Endothelial cell of umbilical vein (primary cell): ENCODE results near the gene RAD9A. TPM values are rescaled to one million over a fixed set of nuclear protein-coding genes. Genes with fewer than 3 reads are reported as not detected.

ENCODE experiments used
- BruUV-seq: library from RNA; stranded (reverse); fragments of 400-500 nt; replicated peaks from 2 replicates; lab custom pipeline; 2021; lab: Mats Ljungman, UMichigan
- CTCF ChIA-PET: fragments of 300-600, 350-600 bp; sonication (Branson Sonifier 250); formaldehyde crosslinking; loops from one replicate; lab custom pipeline; 2021; ENCODE audit warnings: antibody characterized with exemption, inconsistent platforms; lab: Charles Lee
- POLR2A ChIA-PET: fragments of 300-600, 350-600 bp; sonication (Branson Sonifier 250); formaldehyde crosslinking; loops from one replicate; lab custom pipeline; 2021; ENCODE audit warnings: antibody characterized with exemption, inconsistent platforms; lab: Charles Lee
- DNase-seq: peaks from one replicate; pipeline ENCODE4 v3.0.0-alpha.2; 2011; ENCODE audit warnings: low read depth, low spot score
- FAIRE-seq: peaks from 2 replicates; lab custom pipeline; 2011; peaks lifted over from hg19 to GRCh38; lab: Jason Lieb, UNC
- H2AFZ ChIP-seq: 2 replicates; pipeline ENCODE4 v1.6.0; 2012; ENCODE audit warnings: low read depth, low read length, control low read depth, inconsistent platforms
- H3K27ac ChIP-seq: 2 replicates; pipeline ENCODE4 v1.5.1; 2011; ENCODE audit warnings: low read depth, mild to moderate bottlenecking, control low read depth, low read length, moderate library complexity; ENCODE audit not compliant: insufficient read depth
- H3K27me3 ChIP-seq, 2 experiments: 2 replicates each; pipeline versions ENCODE4 v1.6.0 to v1.6.1; 2011; ENCODE audit warnings: low read length in 2 of 2, mixed read lengths in 1 of 2; ENCODE audit not compliant: control insufficient read depth in 2 of 2, insufficient read depth in 2 of 2
- H3K36me3 ChIP-seq, 2 experiments: 2 replicates in 1 of 2; 3 replicates in 1 of 2; pipeline ENCODE4 v1.5.1; 2011; ENCODE audit warnings: low read length in 2 of 2, mild to moderate bottlenecking in 1 of 2, moderate library complexity in 1 of 2; ENCODE audit not compliant: control insufficient read depth in 2 of 2, insufficient read depth in 2 of 2; ENCODE audit errors: extremely low read depth in 1 of 2
- H3K4me1 ChIP-seq: 3 replicates; pipeline ENCODE4 v1.5.1; 2011; ENCODE audit warnings: mild to moderate bottlenecking, low read length; ENCODE audit not compliant: control insufficient read depth, insufficient read depth; ENCODE audit errors: extremely low read depth
- H3K4me2 ChIP-seq: 2 replicates; pipeline ENCODE4 v1.6.1; 2011; ENCODE audit warnings: low read length, control low read depth, mixed read lengths; ENCODE audit not compliant: insufficient read depth
- H3K4me3 ChIP-seq, 3 experiments: fragments of 200-600 bp in 1 of 3; sonication (generic), shearing (Covaris generic) in 1 of 3; replicated peaks in 1 of 3; 2 replicates each; pipeline ENCODE4 v1.5.1; 2011 to 2016; ENCODE audit warnings: control low read depth in 3 of 3, low read length in 3 of 3, mild to moderate bottlenecking in 2 of 3, inconsistent platforms in 1 of 3, low read depth in 1 of 3, moderate library complexity in 1 of 3; ENCODE audit not compliant: insufficient read depth in 1 of 3
- H3K79me2 ChIP-seq: 2 replicates; pipeline ENCODE4 v1.6.0; 2012; ENCODE audit warnings: low read length, inconsistent platforms; ENCODE audit not compliant: control insufficient read depth, insufficient read depth
- H3K9ac ChIP-seq: replicated peaks from 2 replicates; pipeline ENCODE3; 2011; ENCODE audit warnings: low read length, control low read depth; ENCODE audit not compliant: insufficient read depth; ENCODE audit errors: extremely low read depth
- H3K9me1 ChIP-seq: replicated peaks from 3 replicates; pipeline ENCODE4 v1.6.0; 2011; ENCODE audit warnings: mild to moderate bottlenecking, low read length; ENCODE audit not compliant: control insufficient read depth, insufficient read depth; ENCODE audit errors: extremely low read depth
- H3K9me3 ChIP-seq: replicated peaks from 2 replicates; pipeline ENCODE4 v1.5.1; 2012; ENCODE audit warnings: low read length, inconsistent platforms; ENCODE audit not compliant: control insufficient read depth, insufficient read depth
- H4K20me1 ChIP-seq: replicated peaks from 2 replicates; pipeline ENCODE3; 2011; ENCODE audit warnings: mild to moderate bottlenecking, low read length; ENCODE audit not compliant: control insufficient read depth, insufficient read depth; ENCODE audit errors: extremely low read depth
- CTCF ChIP-seq, 2 donors: IDR thresholded peaks; 1 replicate in 1 of 2; 2 replicates in 1 of 2; pipeline ENCODE4 v1.5.1; 2011; ENCODE audit warnings: low read length in 2 of 2, mild to moderate bottlenecking in 2 of 2, moderate library complexity in 2 of 2, control low read depth in 1 of 2, inconsistent platforms in 1 of 2, low read depth in 1 of 2; ENCODE audit not compliant: insufficient read depth in 1 of 2; ENCODE audit errors: extremely low read depth in 1 of 2
- EZH2 ChIP-seq: IDR thresholded peaks from 2 replicates; pipeline ENCODE4 v1.6.1; 2012; ENCODE audit warnings: borderline replicate concordance, low read depth, mild to moderate bottlenecking, moderate library complexity, low read length, inconsistent platforms; ENCODE audit not compliant: severe bottlenecking
- FOS ChIP-seq: IDR thresholded peaks from 2 replicates; pipeline ENCODE4 v1.6.1; 2011; ENCODE audit warnings: mild to moderate bottlenecking, low read length, moderate library complexity, borderline replicate concordance; ENCODE audit not compliant: insufficient read depth
- GATA2 ChIP-seq: IDR thresholded peaks from 2 replicates; pipeline ENCODE4 v1.7.0; 2011; ENCODE audit warnings: low read depth, mild to moderate bottlenecking, moderate library complexity, mixed read lengths, low read length; ENCODE audit not compliant: insufficient read length, insufficient read depth
- JUN ChIP-seq: IDR thresholded peaks from 2 replicates; pipeline ENCODE4 v1.6.1; 2011; ENCODE audit warnings: borderline replicate concordance, low read depth; ENCODE audit not compliant: insufficient read length, insufficient read depth
- MAX ChIP-seq: IDR thresholded peaks from 2 replicates; pipeline ENCODE4 v1.6.1; 2011; ENCODE audit not compliant: insufficient read depth, insufficient read length
- MYC ChIP-seq: IDR thresholded peaks from one replicate; pipeline ENCODE4 v1.6.1; 2011; ENCODE audit warnings: mild to moderate bottlenecking, low read depth, low read length
- POLR2A ChIP-seq: IDR thresholded peaks from 2 replicates; pipeline ENCODE4 v1.6.1; 2012; ENCODE audit warnings: low read depth, mild to moderate bottlenecking, control low read depth, low read length
- POLR2AphosphoS5 ChIP-seq: IDR thresholded peaks from 2 replicates; pipeline ENCODE4 v1.6.1; 2012; ENCODE audit warnings: low read depth, mild to moderate bottlenecking, control low read depth, low read length, moderate library complexity; ENCODE audit not compliant: insufficient read depth
- dilution Hi-C: fragments of 300-500 bp; cut with MboI; formaldehyde crosslinking; loops from one replicate; pipeline ENCODE4 v1.15.0; 2019; ENCODE audit warnings: low sequenced_read_pairs; ENCODE audit not compliant: extremely low pct_ligation_motif_present
- intact Hi-C: fragments of 100-400 bp; cut with micrococcal nuclease; formaldehyde crosslinking; loops from one replicate; pipeline ENCODE4 v1.10.0; 2022
- polyA plus RNA-seq, 4 experiments: library from polyadenylated mRNA; depleted of rRNA in 3 of 4; stranded (reverse) in 3 of 4; unstranded in 1 of 4; fragments of >200 nt; gene quantifications; 2 replicates each; pipeline versions ENCODE4 v1.2.1 to v1.2.3, GENCODE V29; 2011 to 2012; ENCODE audit warnings: missing spikeins in 1 of 4
- total RNA-seq: library from RNA; stranded (reverse); gene quantifications from 2 replicates; pipeline ENCODE4 v1.2.3, GENCODE V29; 2021

Gene RAD9A
- total and polyA plus RNA-seq, 2 donors (not counting 3 experiments of a cell fraction or from before 2014, with no cell fraction given) = 18.4 to 22.2 TPM

GRCh38 chr11:67441098-67441563, 49.3 kb downstream of the RAD9A start:
- no peak for FAIRE-seq
- no peaks in the 10 kb centered on the region for H3K9me1 ChIP-seq
- H3K9ac ChIP-seq = no peak overlapping the region
- no peak overlapping the region for H3K4me2 ChIP-seq
- no peak for DNase-seq
- H3K4me1 ChIP-seq = peaks cover 6% of the 10 kb centered on the region
- no TSS peak for BruUV-seq
- no peak overlapping the region for H3K27ac ChIP-seq
- no peak overlapping the region for H3K4me3 ChIP-seq
- dilution Hi-C loops = no loop called here
- peaks cover 11% of the 10 kb centered on the region for H3K79me2 ChIP-seq
- H2AFZ ChIP-seq = no peak overlapping the region
- H4K20me1 ChIP-seq = no peaks in the 10 kb centered on the region
- H3K27me3 ChIP-seq = no peaks in the 10 kb centered on the region
- TF ChIP-seq MYC = no peak
- TF ChIP-seq POLR2A = no peak
- H3K9me3 ChIP-seq = no peaks in the 10 kb centered on the region
- peaks cover 0 to 23% of the 10 kb centered on the region in 2 experiments for H3K36me3 ChIP-seq
- POLR2A ChIA-PET = interaction anchor here (0.5 kb wide), 1 partner anchor 17 kb away, joined by 3 read pairs; no protein-coding TSS in a partner anchor
- CTCF ChIA-PET = no interaction called here
- intact Hi-C loops = no loop called here

GRCh38 chr11:67441731-67442351, 50.1 kb downstream of the RAD9A start:
- Histone ChIP-seq H3K4me2 (no peak overlapping the region), H3K27ac (no peak overlapping the region), H3K9me1 (no peaks in the 10 kb centered on the region), H3K9ac (no peak overlapping the region), H3K79me2 (peaks cover 11% of the 10 kb centered on the region), H3K27me3 (no peaks in the 10 kb centered on the region), H3K4me3 (no peak overlapping the region), H2AFZ (no peak overlapping the region), H3K4me1 (peaks cover 6% of the 10 kb centered on the region), H3K36me3 (peaks cover 0 to 22% of the 10 kb centered on the region in 2 experiments), H4K20me1 (no peaks in the 10 kb centered on the region), H3K9me3 (no peaks in the 10 kb centered on the region)
- DNase-seq = no peak
- POLR2A ChIA-PET = no interaction called here
- CTCF ChIA-PET = no interaction called here
- intact Hi-C loops = loop anchor here (2.0 kb wide), 2 partner anchors 39 to 63 kb away; partner anchors contain the start of gene PITPNM1
- no TSS peak for BruUV-seq
- FAIRE-seq = no peak
- dilution Hi-C loops = no loop called here
- TF ChIP-seq MAX (no peak), POLR2A (no peak), EZH2 (no peak), FOS (no peak), POLR2AphosphoS5 (no peak), CTCF (IDR thresholded peaks at IDR 0.05; ENCODE audit: extremely low read depth in 1 of 2, insufficient read depth in 1 of 2, low read depth in 1 of 2, low read length in 2 of 2) (no peak), JUN (no peak), MYC (no peak), GATA2 (no peak)
